Measurements from ENCODE around the gene KICS2.

- no peak for TF ChIP-seq EZH2 (IDR thresholded peaks at IDR 0.05; ENCODE audit: borderline replicate concordance)
- TF ChIP-seq, protein P1, sequence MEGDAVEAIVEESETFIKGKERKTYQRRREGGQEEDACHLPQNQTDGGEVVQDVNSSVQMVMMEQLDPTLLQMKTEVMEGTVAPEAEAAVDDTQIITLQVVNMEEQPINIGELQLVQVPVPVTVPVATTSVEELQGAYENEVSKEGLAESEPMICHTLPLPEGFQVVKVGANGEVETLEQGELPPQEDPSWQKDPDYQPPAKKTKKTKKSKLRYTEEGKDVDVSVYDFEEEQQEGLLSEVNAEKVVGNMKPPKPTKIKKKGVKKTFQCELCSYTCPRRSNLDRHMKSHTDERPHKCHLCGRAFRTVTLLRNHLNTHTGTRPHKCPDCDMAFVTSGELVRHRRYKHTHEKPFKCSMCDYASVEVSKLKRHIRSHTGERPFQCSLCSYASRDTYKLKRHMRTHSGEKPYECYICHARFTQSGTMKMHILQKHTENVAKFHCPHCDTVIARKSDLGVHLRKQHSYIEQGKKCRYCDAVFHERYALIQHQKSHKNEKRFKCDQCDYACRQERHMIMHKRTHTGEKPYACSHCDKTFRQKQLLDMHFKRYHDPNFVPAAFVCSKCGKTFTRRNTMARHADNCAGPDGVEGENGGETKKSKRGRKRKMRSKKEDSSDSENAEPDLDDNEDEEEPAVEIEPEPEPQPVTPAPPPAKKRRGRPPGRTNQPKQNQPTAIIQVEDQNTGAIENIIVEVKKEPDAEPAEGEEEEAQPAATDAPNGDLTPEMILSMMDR (IDR thresholded peaks at IDR 0.05; ENCODE audit: poor library complexity): no peak
- TF ChIP-seq EZH2phosphoT487 (IDR thresholded peaks at IDR 0.05; ENCODE audit: low read depth, severe bottlenecking, unreplicated experiment): no peak
Observed at GRCh38 chr12:64265839-64266238, 43.7 kb upstream of the KICS2 start.
